Tibial artery (tissue), 4 donors: ENCODE results near the gene ZNF101.

Experiments
- DNase-seq, 2 donors: peaks; one replicate each; pipeline ENCODE4 v3.0.0-alpha.2; 2019
- H3K27ac ChIP-seq, 2 donors: fragments of 200-600 bp; sonication (generic) in 1 of 2; 1 replicate in 1 of 2; 2 replicates in 1 of 2; pipeline ENCODE4 v1.5.1; 2018 to 2019; ENCODE audit warnings: mild to moderate bottlenecking in 1 of 2
- H3K27me3 ChIP-seq, 2 donors: fragments of 200-600 bp; sonication (generic) in 1 of 2; one replicate each; pipeline versions ENCODE4 v1.5.1 to v1.6.0; 2016 to 2019
- H3K36me3 ChIP-seq, 3 donors: fragments of 200-600 bp; sonication (generic) in 2 of 3; one replicate each; pipeline ENCODE4 v1.5.1; 2016 to 2019; ENCODE audit warnings: mild to moderate bottlenecking in 2 of 3
- H3K4me1 ChIP-seq, 4 donors: fragments of 200-600 bp; sonication (generic) in 2 of 4; 1 replicate in 3 of 4; 2 replicates in 1 of 4; pipeline ENCODE4 v1.5.1; 2016 to 2019
- H3K4me3 ChIP-seq, 2 donors: fragments of 200-600 bp; sonication (generic) in 1 of 2; 1 replicate in 1 of 2; 2 replicates in 1 of 2; pipeline ENCODE4 v1.5.1; 2018 to 2019; ENCODE audit warnings: mild to moderate bottlenecking in 2 of 2
- H3K9me3 ChIP-seq, 3 donors: fragments of 200-600 bp; sonication (generic) in 1 of 3; one replicate each; pipeline ENCODE4 v1.5.1; 2016 to 2019
- CTCF ChIP-seq, 2 experiments: fragments of 200-600 bp in 1 of 2; fragments of 450-650 bp in 1 of 2; IDR thresholded peaks; one replicate each; pipeline ENCODE4 v1.5.1; 2017 to 2019; ENCODE audit warnings: antibody characterized with exemption in 2 of 2, mild to moderate bottlenecking in 1 of 2, moderate library complexity in 1 of 2
- intact Hi-C: fragments of 100-400 bp; cut with DNase I; formaldehyde crosslinking; loops from one replicate; pipeline ENCODE4 v1.15.0; 2023; ENCODE audit warnings: low total_unique reads

Gene ZNF101

GRCh38 chr19:19631346-19631745 lies 37.3 kb upstream of the ZNF101 start:
- Histone ChIP-seq H3K27me3 (peaks cover 0 to 24% of the 10 kb centered on the region in 2 donors), H3K9me3 (no peaks in the 10 kb centered on the region), H3K27ac (no peak overlapping the region), H3K4me1 (peaks cover 0 to 21% (median 12%) of the 10 kb centered on the region in 4 donors), H3K4me3 (no peak overlapping the region), H3K36me3 (peaks cover 6 to 38% (median 22%) of the 10 kb centered on the region in 3 donors)
- intact Hi-C loops: no loop called here
- DNase-seq: no peak
- no peak for TF ChIP-seq CTCF (IDR thresholded peaks at IDR 0.05)

GRCh38 chr19:19632661-19633060 lies 36.0 kb upstream of the ZNF101 start:
- H3K27me3 ChIP-seq: peaks cover 0 to 13% of the 10 kb centered on the region in 2 donors
- H3K4me3 ChIP-seq: no peak overlapping the region
- peaks cover 0 to 12% (median 11%) of the 10 kb centered on the region in 4 donors for H3K4me1 ChIP-seq
- intact Hi-C loops: no loop called here
- no peaks in the 10 kb centered on the region for H3K9me3 ChIP-seq
- peaks cover 6 to 44% (median 30%) of the 10 kb centered on the region in 3 donors for H3K36me3 ChIP-seq
- no peak for DNase-seq
- H3K27ac ChIP-seq: no peak overlapping the region
- TF ChIP-seq CTCF (IDR thresholded peaks at IDR 0.05): no peak

GRCh38 chr19:19633711-19634515 lies 34.7 kb upstream of the ZNF101 start:
- no peak overlapping the region for H3K4me3 ChIP-seq
- intact Hi-C loops: no loop called here
- H3K9me3 ChIP-seq: no peaks in the 10 kb centered on the region
- H3K36me3 ChIP-seq: peaks cover 6 to 53% (median 30%) of the 10 kb centered on the region in 3 donors
- no peak for DNase-seq
- H3K4me1 ChIP-seq: no peaks in the 10 kb centered on the region
- H3K27me3 ChIP-seq: peaks cover 0 to under 1% of the 10 kb centered on the region in 2 donors
- H3K27ac ChIP-seq: no peak overlapping the region
- TF ChIP-seq CTCF (IDR thresholded peaks at IDR 0.05): no peak

- no peak overlapping the region for H3K4me3 ChIP-seq
- no peak for DNase-seq
- no peaks in the 10 kb centered on the region for H3K9me3 ChIP-seq
- peaks cover 6 to 53% (median 33%) of the 10 kb centered on the region in 3 donors for H3K36me3 ChIP-seq
- H3K27me3 ChIP-seq: no peaks in the 10 kb centered on the region
- H3K27ac ChIP-seq: no peak overlapping the region
- TF ChIP-seq CTCF (IDR thresholded peaks at IDR 0.05): no peak
- intact Hi-C loops: no loop called here
- no peaks in the 10 kb centered on the region for H3K4me1 ChIP-seq
These were observed 33.9 kb upstream of the ZNF101 start for GRCh38 chr19:19634516-19635312.

GRCh38 chr19:19635313-19635702 lies 33.3 kb upstream of the ZNF101 start:
- intact Hi-C loops: no loop called here
- TF ChIP-seq CTCF (IDR thresholded peaks at IDR 0.05): no peak
- Histone ChIP-seq H3K27me3 (no peaks in the 10 kb centered on the region), H3K9me3 (no peaks in the 10 kb centered on the region), H3K27ac (no peak overlapping the region), H3K36me3 (peaks cover 6 to 53% (median 32%) of the 10 kb centered on the region in 3 donors), H3K4me3 (no peak overlapping the region), H3K4me1 (no peaks in the 10 kb centered on the region)
- DNase-seq: no peak
